Measurements from ENCODE around the gene S100A14.

GRCh38 chr1:153619171-153619570 is 3.0 kb upstream of the S100A14 start:
- TF ChIP-seq, protein P1, sequence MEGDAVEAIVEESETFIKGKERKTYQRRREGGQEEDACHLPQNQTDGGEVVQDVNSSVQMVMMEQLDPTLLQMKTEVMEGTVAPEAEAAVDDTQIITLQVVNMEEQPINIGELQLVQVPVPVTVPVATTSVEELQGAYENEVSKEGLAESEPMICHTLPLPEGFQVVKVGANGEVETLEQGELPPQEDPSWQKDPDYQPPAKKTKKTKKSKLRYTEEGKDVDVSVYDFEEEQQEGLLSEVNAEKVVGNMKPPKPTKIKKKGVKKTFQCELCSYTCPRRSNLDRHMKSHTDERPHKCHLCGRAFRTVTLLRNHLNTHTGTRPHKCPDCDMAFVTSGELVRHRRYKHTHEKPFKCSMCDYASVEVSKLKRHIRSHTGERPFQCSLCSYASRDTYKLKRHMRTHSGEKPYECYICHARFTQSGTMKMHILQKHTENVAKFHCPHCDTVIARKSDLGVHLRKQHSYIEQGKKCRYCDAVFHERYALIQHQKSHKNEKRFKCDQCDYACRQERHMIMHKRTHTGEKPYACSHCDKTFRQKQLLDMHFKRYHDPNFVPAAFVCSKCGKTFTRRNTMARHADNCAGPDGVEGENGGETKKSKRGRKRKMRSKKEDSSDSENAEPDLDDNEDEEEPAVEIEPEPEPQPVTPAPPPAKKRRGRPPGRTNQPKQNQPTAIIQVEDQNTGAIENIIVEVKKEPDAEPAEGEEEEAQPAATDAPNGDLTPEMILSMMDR (IDR thresholded peaks at IDR 0.05; ENCODE audit: low read depth, low read length) = no peak
- no peak for TF ChIP-seq EZH2phosphoT487 (IDR thresholded peaks at IDR 0.05; ENCODE audit: low read depth)
